ENCODE measurements around the gene ABCC4. TPM values are rescaled to one million over a fixed set of nuclear protein-coding genes. Genes with fewer than 3 reads are reported as not detected.

ABCC4 gene
- total RNA-seq, 1 donor from 2014 or later: 19.0 TPM

- H3K36me3 Mint-ChIP-seq (ENCODE audit: low read depth, unreplicated experiment): peaks cover 7% of the 10 kb centered on the region
- no peak for TF ChIP-seq CTCF (IDR thresholded peaks at IDR 0.05; ENCODE audit: unreplicated experiment)
- DNase-seq (ENCODE audit: low spot score): no peak
These were observed 261.8 kb downstream of the ABCC4 start for GRCh38 chr13:95039415-95039814.

GRCh38 chr13:95038949-95039348 is 262.3 kb downstream of the ABCC4 start:
- no peak for TF ChIP-seq CTCF (IDR thresholded peaks at IDR 0.05; ENCODE audit: unreplicated experiment)
- Mint-ChIP-seq H3K36me3 (ENCODE audit: low read depth, unreplicated experiment) (peaks cover 7% of the 10 kb centered on the region), H3K27ac (ENCODE audit: unreplicated experiment) (no peak overlapping the region), H3K9me3 (ENCODE audit: unreplicated experiment) (no peaks in the 10 kb centered on the region), H3K27me3 (ENCODE audit: unreplicated experiment) (no peaks in the 10 kb centered on the region), H3K4me3 (ENCODE audit: unreplicated experiment) (no peak overlapping the region), H3K4me1 (ENCODE audit: unreplicated experiment) (no peaks in the 10 kb centered on the region)
- no peak for DNase-seq (ENCODE audit: low spot score)

More at GRCh38 chr13:95039415-95039814, 261.8 kb downstream of the ABCC4 start:
- no peaks in the 10 kb centered on the region for H3K27me3 Mint-ChIP-seq (ENCODE audit: unreplicated experiment)
- H3K4me1 Mint-ChIP-seq (ENCODE audit: unreplicated experiment): no peaks in the 10 kb centered on the region
- no peaks in the 10 kb centered on the region for H3K9me3 Mint-ChIP-seq (ENCODE audit: unreplicated experiment)
- H3K27ac Mint-ChIP-seq (ENCODE audit: unreplicated experiment): no peak overlapping the region
- H3K4me3 Mint-ChIP-seq (ENCODE audit: unreplicated experiment): no peak overlapping the region

GRCh38 chr13:95035311-95036109 is 265.7 kb downstream of the ABCC4 start:
- Mint-ChIP-seq H3K27ac (ENCODE audit: unreplicated experiment) (no peak overlapping the region), H3K27me3 (ENCODE audit: unreplicated experiment) (no peaks in the 10 kb centered on the region), H3K4me1 (ENCODE audit: unreplicated experiment) (no peaks in the 10 kb centered on the region), H3K4me3 (ENCODE audit: unreplicated experiment) (no peak overlapping the region), H3K9me3 (ENCODE audit: unreplicated experiment) (no peaks in the 10 kb centered on the region), H3K36me3 (ENCODE audit: low read depth, unreplicated experiment) (peaks cover 3% of the 10 kb centered on the region)
- TF ChIP-seq CTCF (IDR thresholded peaks at IDR 0.05; ENCODE audit: unreplicated experiment): no peak
- DNase-seq (ENCODE audit: low spot score): no peak

GRCh38 chr13:95033890-95034289 is 267.4 kb downstream of the ABCC4 start:
- Mint-ChIP-seq H3K27ac (ENCODE audit: unreplicated experiment) (no peak overlapping the region), H3K4me3 (ENCODE audit: unreplicated experiment) (no peak overlapping the region)

More at GRCh38 chr13:95033890-95034289, 267.4 kb downstream of the ABCC4 start:
- no peaks in the 10 kb centered on the region for H3K4me1 Mint-ChIP-seq (ENCODE audit: unreplicated experiment)
- DNase-seq (ENCODE audit: low spot score): no peak
- H3K9me3 Mint-ChIP-seq (ENCODE audit: unreplicated experiment): no peaks in the 10 kb centered on the region
- no peaks in the 10 kb centered on the region for H3K27me3 Mint-ChIP-seq (ENCODE audit: unreplicated experiment)
- TF ChIP-seq CTCF (IDR thresholded peaks at IDR 0.05; ENCODE audit: unreplicated experiment): no peak
- no peaks in the 10 kb centered on the region for H3K36me3 Mint-ChIP-seq (ENCODE audit: low read depth, unreplicated experiment)

Data from endothelial cell (in vitro differentiated cells).